GM12878 (cell line): ENCODE measurements around the gene LENEP. TPM values are rescaled to one million over a fixed set of nuclear protein-coding genes. Genes with fewer than 3 reads are reported as not detected.

Source experiments
- ATAC-seq: fragments of 200-7000 bp; cut with Tn5 transposase; 3 replicates; pipeline ENCODE4 v1.9.1; 2020; ENCODE audit warnings: mild to moderate bottlenecking, moderate library complexity
- BruUV-seq: library from RNA; stranded (reverse); fragments of 400-500 nt; replicated peaks from 2 replicates; lab custom pipeline; 2021; lab: Mats Ljungman, UMichigan
- CTCF ChIA-PET: fragments of 300-600 bp; sonication (Branson Sonifier 250); formaldehyde crosslinking; extraction: SDS; loops from one replicate; lab custom pipeline; 2021; ENCODE audit warnings: inconsistent platforms; lab: Yijun Ruan, JAX
- POLR2A ChIA-PET: fragments of 350-600 bp; formaldehyde crosslinking; extraction: SDS; loops from one replicate; lab custom pipeline; 2021; ENCODE audit warnings: inconsistent platforms; lab: Charles Lee
- RAD21 ChIA-PET: fragments of 300-600 bp; sonication (Branson Sonifier 250); formaldehyde crosslinking; loops from one replicate; lab custom pipeline; 2023; ENCODE audit warnings: antibody characterized with exemption; ENCODE audit not compliant: unreplicated experiment; lab: Charles Lee
- SMC1A ChIA-PET: fragments of 300-600 bp; sonication (Branson Sonifier 250); formaldehyde crosslinking; loops from one replicate; lab custom pipeline; 2023; ENCODE audit not compliant: unreplicated experiment, uncharacterized antibody; lab: Charles Lee
- DNase-seq: peaks from one replicate; pipeline ENCODE4 v3.0.0-alpha.2; 2011; ENCODE audit warnings: low read depth, low spot score
- FAIRE-seq: peaks from 3 replicates; lab custom pipeline; 2011; peaks lifted over from hg19 to GRCh38; lab: Jason Lieb, UNC
- H2AFZ ChIP-seq: 2 replicates; pipeline ENCODE4 v1.6.0; 2011; ENCODE audit warnings: low read depth, low read length, control low read depth; ENCODE audit not compliant: control insufficient read depth
- H3K27ac ChIP-seq: 2 replicates; pipeline ENCODE4 v1.5.1; 2011; ENCODE audit warnings: control low read depth; ENCODE audit not compliant: control insufficient read depth, insufficient read depth
- H3K27me3 ChIP-seq, 2 experiments: replicated peaks in 1 of 2; 2 replicates each; pipeline versions ENCODE4 v1.6.0 to v1.6.1; 2011; ENCODE audit warnings: low read length in 1 of 2; ENCODE audit not compliant: control insufficient read depth in 2 of 2, insufficient read depth in 2 of 2
- H3K36me3 ChIP-seq, 2 experiments: 2 replicates each; pipeline ENCODE4 v1.5.1; 2011; ENCODE audit warnings: low read length in 1 of 2; ENCODE audit not compliant: control insufficient read depth in 2 of 2, insufficient read depth in 2 of 2
- H3K4me1 ChIP-seq: 2 replicates; pipeline ENCODE4 v1.6.1; 2011; ENCODE audit warnings: mild to moderate bottlenecking, low read length, moderate library complexity, mixed read lengths; ENCODE audit not compliant: control insufficient read depth, insufficient read depth
- H3K4me2 ChIP-seq: 2 replicates; pipeline ENCODE4 v1.6.0; 2011; ENCODE audit warnings: control low read depth; ENCODE audit not compliant: control insufficient read depth, insufficient read depth
- H3K4me3 ChIP-seq: fragments of 200-600 bp; sonication (generic); 2 replicates; pipeline ENCODE4 v1.5.1; 2016
- H3K79me2 ChIP-seq: 2 replicates; pipeline ENCODE4 v1.6.0; 2011; ENCODE audit warnings: low read length; ENCODE audit not compliant: control insufficient read depth, insufficient read depth
- H3K9ac ChIP-seq: 2 replicates; pipeline ENCODE4 v1.8.0; 2011; ENCODE audit warnings: low read length, control low read depth, mixed read lengths; ENCODE audit not compliant: control insufficient read depth, insufficient read depth
- H3K9me3 ChIP-seq: replicated peaks from 3 replicates; pipeline ENCODE4 v1.5.1; 2011; ENCODE audit warnings: mild to moderate bottlenecking, low read length; ENCODE audit not compliant: control insufficient read depth, insufficient read depth
- H4K20me1 ChIP-seq: 2 replicates; pipeline ENCODE4 v1.6.0; 2011; ENCODE audit not compliant: control insufficient read depth, insufficient read depth
- E2F8 ChIP-seq: fragments of 450-650 bp; IDR thresholded peaks from 2 replicates; pipeline ENCODE4 v1.6.1; 2018; ENCODE audit warnings: mild to moderate bottlenecking, low read depth, moderate library complexity; ENCODE audit not compliant: partially characterized antibody
- E4F1 ChIP-seq: fragments of 450-650 bp; IDR thresholded peaks from 2 replicates; pipeline ENCODE4 v1.6.1; 2018; ENCODE audit warnings: borderline replicate concordance, mild to moderate bottlenecking; ENCODE audit not compliant: partially characterized antibody
- FOXM1 ChIP-seq: IDR thresholded peaks from 2 replicates; pipeline ENCODE4 v1.6.1; 2012; ENCODE audit warnings: low read depth, mild to moderate bottlenecking, inconsistent platforms, low read length, moderate library complexity
- HSF1 ChIP-seq: fragments of 150-350 bp; IDR thresholded peaks from 2 replicates; pipeline ENCODE4 v1.6.1; 2014; ENCODE audit warnings: mild to moderate bottlenecking, low read depth, low read length
- MEF2A ChIP-seq: IDR thresholded peaks from 2 replicates; pipeline ENCODE4 v1.6.1; 2011; ENCODE audit warnings: low read depth, mild to moderate bottlenecking, low read length, moderate library complexity; ENCODE audit not compliant: insufficient read depth
- NRF1 ChIP-seq: conservative IDR thresholded peaks from 2 replicates; pipeline ENCODE4 v1.6.1; 2011; ENCODE audit warnings: mild to moderate bottlenecking, low read depth, low read length, improper control_type of control experiment
- PAX5 ChIP-seq: IDR thresholded peaks from 2 replicates; pipeline ENCODE4 v1.6.1; 2011; ENCODE audit warnings: low read depth, low read length, borderline replicate concordance
- POLR2A ChIP-seq: IDR thresholded peaks from 2 replicates; pipeline ENCODE4 v1.6.1; 2011; ENCODE audit warnings: low read depth, mild to moderate bottlenecking, low read length
- POLR2AphosphoS5 ChIP-seq: IDR thresholded peaks from 2 replicates; pipeline ENCODE4 v1.6.1; 2011; ENCODE audit warnings: mild to moderate bottlenecking, low read length, inconsistent platforms
- RAD21 ChIP-seq: IDR thresholded peaks from 2 replicates; pipeline ENCODE4 v1.6.1; 2011; ENCODE audit warnings: mild to moderate bottlenecking, low read depth, low read length, moderate library complexity; ENCODE audit not compliant: insufficient read depth
- RAD51 ChIP-seq: fragments of 450-650 bp; IDR thresholded peaks from 2 replicates; pipeline ENCODE4 v1.6.1; 2016; ENCODE audit warnings: moderate library complexity, mild to moderate bottlenecking, inconsistent platforms
- SIN3A ChIP-seq: IDR thresholded peaks from 2 replicates; pipeline ENCODE4 v1.6.1; 2012; ENCODE audit warnings: low read depth, low read length, improper control_type of control experiment
- TBL1XR1 ChIP-seq: IDR thresholded peaks from 2 replicates; pipeline ENCODE4 v1.6.1; 2012; ENCODE audit warnings: low read depth, low read length, improper control_type of control experiment
- ZNF24 ChIP-seq: fragments of 450-650 bp; IDR thresholded peaks from 2 replicates; pipeline ENCODE4 v1.6.1; 2017; ENCODE audit warnings: antibody characterized with exemption, mild to moderate bottlenecking
- ZNF384 ChIP-seq: IDR thresholded peaks from 2 replicates; pipeline ENCODE4 v1.6.1; 2012; ENCODE audit warnings: low read depth, mild to moderate bottlenecking, low read length, improper control_type of control experiment, borderline replicate concordance
- WGBS: methylation state at CpG from one replicate; pipeline ENCODE4 v1.1.6; 2016; ENCODE audit warnings: low lambda C conversion rate; ENCODE audit not compliant: insufficient replicate concordance, insufficient coverage; ENCODE audit errors: missing lambda C conversion rate; 5-methylcytosine and 5-hydroxymethylcytosine counted together
- in situ Hi-C: fragments of 300-500 bp; cut with MboI; formaldehyde crosslinking; loops from 9 replicates; pipeline ENCODE4 v1.14.3; 2018; ENCODE audit warnings: mixed read lengths
- intact Hi-C: fragments of 100-400 bp; cut with micrococcal nuclease; formaldehyde crosslinking; loops from one replicate; pipeline ENCODE4 v1.14.2; 2022; ENCODE audit not compliant: unreplicated experiment
- polyA plus RNA-seq, 11 experiments: library from polyadenylated mRNA; depleted of rRNA in 4 of 11; unstranded in 6 of 11; stranded (reverse) in 5 of 11; fragments of >200 nt; fragmentation: Nextera tagmentation in 4 of 11; fragmentation: Illumina TruSeq in 1 of 11; extraction: Ambion mirVana in 4 of 11; extraction: Trizol in 1 of 11; gene quantifications; 1 replicate in 1 of 11; 2 replicates in 10 of 11; pipeline versions ENCODE4 v1.2.1 to v1.2.3, GENCODE V29; 2011 to 2016; ENCODE audit warnings: inconsistent platforms in 2 of 11, missing spikeins in 2 of 11, low read depth in 1 of 11
- total RNA-seq, 4 experiments: library from RNA; depleted of rRNA in 3 of 4; stranded (reverse); fragments of >200 nt in 3 of 4; fragmentation: Illumina TruSeq in 1 of 4; extraction: Trizol in 1 of 4; gene quantifications; 2 replicates each; pipeline versions ENCODE4 v1.2.1 to v1.2.3, GENCODE V29; 2013 to 2021

Gene LENEP
- total and polyA plus RNA-seq, 10 of the 15 experiments (the other 5 are each of a cell fraction or from before 2014, with no cell fraction given): 0.27 to 1.1 (median 0.64) TPM; not detected in 7

- peaks cover 11% of the 10 kb centered on the region for H3K4me1 ChIP-seq
- H3K9me3 ChIP-seq: no peaks in the 10 kb centered on the region
- H3K79me2 ChIP-seq: peaks cover 31% of the 10 kb centered on the region
- in situ Hi-C loops: no loop called here
- ChIA-PET RAD21 (interaction anchor here (0.6 to 2.4 kb wide), 7 partner anchors 10 to 91 kb away, joined by 3 to 15 read pairs (median 5); partner anchors contain the start of genes ADAM15, KCNN3, PMVK and SHC1), CTCF (interaction anchor here (0.6 to 2.7 kb wide), 17 partner anchors 9 to 401 kb away, joined by 3 to 20 read pairs (median 6); partner anchors contain the start of genes ADAM15, PMVK and SHC1), SMC1A (interaction anchor here (0.8 to 3.1 kb wide), 9 partner anchors 9 to 62 kb away, joined by 3 to 14 read pairs (median 4); partner anchors contain the start of genes CKS1B, FLAD1 and SHC1), POLR2A (interaction anchor here (0.5 to 12.3 kb wide), 9 partner anchors 9 to 267 kb away, joined by 3 to 140 read pairs (median 6); partner anchors contain the start of genes CKS1B, PMVK and SHC1)
- H3K4me2 ChIP-seq: peak overlapping the region; percentile 84
- H2AFZ ChIP-seq: no peak overlapping the region
- DNase-seq (no peak), ATAC-seq (no peak), FAIRE-seq (peak; percentile 73)
- TSS peak; percentile 65 for BruUV-seq
- no peaks in the 10 kb centered on the region for H3K27me3 ChIP-seq
- no peak for TF ChIP-seq ZNF384
- TF ChIP-seq POLR2A: no peak
- TF ChIP-seq E4F1: no peak
- TF ChIP-seq E2F8: no peak
- no peak for TF ChIP-seq RAD51
- TF ChIP-seq FOXM1: no peak
- no peak for TF ChIP-seq NRF1
- no peak for TF ChIP-seq TBL1XR1
- TF ChIP-seq HSF1: no peak
- no peak for TF ChIP-seq PAX5
- TF ChIP-seq SIN3A: no peak
- TF ChIP-seq ZNF24: no peak
- TF ChIP-seq POLR2AphosphoS5: no peak
- TF ChIP-seq RAD21: no peak
- no peak for TF ChIP-seq MEF2A
- peaks cover 5 to 10% of the 10 kb centered on the region in 2 experiments; a peak in 3 of 4 replicates for H3K36me3 ChIP-seq
- peak overlapping the region; percentile 97 for H3K27ac ChIP-seq
- 0% methylated on average over 10 of the region's 10 CpGs for WGBS
- no peaks in the 10 kb centered on the region for H4K20me1 ChIP-seq
- intact Hi-C loops: loop anchor here (2.0 to 5.0 kb wide), 2 partner anchors 24 to 42 kb away; partner anchors contain the start of genes PMVK and ZBTB7B
- H3K4me3 ChIP-seq: peak overlapping the region; percentile 88
- H3K9ac ChIP-seq: peak overlapping the region; percentile 81
Measured at GRCh38 chr1:154960446-154961136, 32.8 kb upstream of the LENEP start.
